CMK (cell line): ENCODE data around the gene IL24.
"Not testable (repeated sequence)": the region's sequence is repeated elsewhere in the genome, so short reads cannot be mapped to it uniquely, and the experiment has no call there.

Experiments
- DNase-seq: peaks from one replicate; pipeline ENCODE4 v3.0.0-alpha.2; 2010; ENCODE audit warnings: low read depth

IL24 gene

DNA sequence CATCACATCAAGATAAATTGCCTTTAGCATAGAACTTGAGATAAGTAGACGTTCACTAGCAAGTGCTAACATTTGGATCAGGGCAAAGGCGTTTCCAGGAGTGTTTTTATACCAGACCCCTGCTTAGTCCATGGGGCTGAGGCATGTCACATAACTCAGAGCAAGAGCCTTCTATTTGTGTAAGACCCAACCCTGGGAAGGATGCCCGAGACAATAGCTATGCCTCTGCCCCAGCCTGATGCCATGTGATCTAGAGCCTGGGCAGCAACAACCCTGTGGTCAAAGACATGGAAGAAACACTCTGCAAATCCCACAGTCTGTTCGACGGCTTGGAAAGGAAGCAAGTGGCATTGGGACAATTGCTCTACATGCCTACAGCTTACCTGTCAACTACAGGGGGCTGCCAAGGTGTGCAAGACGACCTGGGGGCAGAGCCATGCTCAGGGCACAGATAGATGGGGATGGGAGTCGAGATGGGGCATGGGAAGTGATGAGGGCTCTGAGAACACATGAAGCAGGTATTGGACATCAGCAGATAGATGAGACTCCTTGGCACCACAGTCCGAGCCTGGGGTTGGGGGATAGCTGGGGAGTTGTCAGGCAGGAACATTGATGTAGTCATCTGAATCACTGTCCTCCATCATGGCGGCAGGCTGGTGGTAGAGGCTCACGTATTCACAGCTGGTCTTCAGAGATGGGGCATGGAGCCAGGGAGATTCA is 7.3 kb downstream of the IL24 start:
- DNase-seq, result no peak

- no peak for DNase-seq
These were observed 8.3 kb downstream of the IL24 start for GRCh38 chr1:206905295-206906164.

- no peak for DNase-seq
These were observed 10.2 kb downstream of the IL24 start for GRCh38 chr1:206907304-206907991.

- no peak for DNase-seq
These were observed 10.8 kb downstream of the IL24 start for GRCh38 chr1:206908038-206908437.

- no peak for DNase-seq
These were observed 12.1 kb downstream of the IL24 start for GRCh38 chr1:206909161-206909882.

DNA sequence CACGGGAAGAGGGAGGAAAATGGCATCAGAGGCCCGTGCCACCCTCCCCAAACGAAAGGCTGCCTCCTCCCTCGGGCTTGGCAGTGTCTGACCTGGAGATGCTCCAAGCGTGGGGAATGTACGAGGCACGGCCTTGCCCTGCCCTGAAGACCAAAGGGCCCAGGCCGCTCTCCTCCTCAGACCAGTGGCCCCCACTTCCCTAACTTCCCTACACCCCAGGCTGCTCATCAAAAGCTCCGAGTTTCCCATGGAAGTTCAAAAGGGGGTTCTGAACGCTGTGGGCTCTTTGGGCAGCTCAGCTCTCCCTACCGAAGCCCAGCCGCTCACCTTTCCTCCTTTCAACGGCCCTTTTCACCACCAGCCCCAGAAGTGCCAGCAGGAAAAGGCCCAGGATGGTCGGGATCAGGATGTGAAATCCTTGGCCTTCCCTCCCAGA is 12.7 kb downstream of the IL24 start:
- no peak for DNase-seq

DNA sequence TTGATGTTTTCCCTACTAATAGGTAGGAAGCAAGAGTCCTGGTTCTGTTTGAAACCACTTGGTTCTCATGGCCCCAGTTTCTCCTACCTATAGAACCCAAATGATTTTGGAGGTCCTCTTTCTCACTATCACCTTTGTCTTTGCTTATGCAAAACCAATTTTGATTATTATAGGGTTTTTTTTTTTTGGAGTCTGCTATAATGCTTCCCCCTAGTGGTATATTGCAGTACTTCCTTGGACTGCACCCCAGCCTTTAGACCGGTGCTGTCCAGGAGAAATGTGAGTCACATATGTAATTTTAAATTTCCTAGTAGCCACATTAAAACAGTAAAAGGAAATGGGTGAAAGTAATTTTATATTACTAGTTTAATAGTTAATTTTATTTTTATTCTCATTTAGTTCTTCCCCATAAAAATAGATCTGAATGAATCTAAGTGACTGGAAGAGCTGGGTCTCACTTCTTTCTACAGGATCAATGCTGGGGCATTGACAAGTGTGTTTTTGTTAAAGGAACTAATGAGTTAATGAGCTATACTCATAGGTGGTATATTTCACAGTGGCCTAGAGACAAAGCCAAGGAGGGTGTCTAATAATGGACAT is 13.9 kb downstream of the IL24 start:
- DNase-seq, result no peak

- DNase-seq, result peak; percentile 51
These were observed 15.3 kb downstream of the IL24 start for GRCh38 chr1:206912445-206913095.

- no peak for DNase-seq
These were observed 16.7 kb downstream of the IL24 start for GRCh38 chr1:206913766-206914537.

DNA sequence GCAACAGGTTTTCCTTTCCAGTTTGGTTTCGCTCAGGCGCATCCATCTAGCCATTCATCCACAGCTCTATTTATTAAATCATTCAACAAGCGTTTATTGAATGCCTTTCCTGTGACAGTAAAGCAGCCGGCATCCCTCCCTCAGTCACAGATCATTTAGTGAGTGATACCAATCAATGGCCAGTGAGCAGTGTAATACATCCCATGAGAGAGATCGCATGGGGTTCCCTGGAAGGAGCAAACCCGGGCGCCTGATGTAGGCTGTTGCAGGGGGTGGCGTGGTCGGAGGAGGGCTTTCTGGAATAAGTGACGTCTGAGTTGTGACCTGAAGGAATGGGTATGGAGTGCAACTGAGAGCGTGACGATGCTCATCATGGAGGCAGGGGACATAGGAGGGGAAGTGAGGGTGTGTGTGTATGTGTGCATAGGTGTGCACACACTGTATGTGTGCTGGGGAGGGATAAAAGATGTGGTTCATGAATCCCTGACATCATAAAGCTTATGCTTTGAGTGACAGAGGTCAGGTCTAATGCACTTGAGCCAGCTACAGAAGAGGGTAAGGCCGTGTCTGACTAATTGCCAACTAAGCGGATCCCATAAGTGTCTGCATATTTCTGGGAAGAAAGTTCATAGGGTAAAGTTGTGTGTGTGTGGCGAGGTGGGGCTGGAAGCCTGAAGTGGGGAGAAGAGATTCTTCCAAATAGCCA is 17.9 kb downstream of the IL24 start:
- DNase-seq, result no peak

DNA sequence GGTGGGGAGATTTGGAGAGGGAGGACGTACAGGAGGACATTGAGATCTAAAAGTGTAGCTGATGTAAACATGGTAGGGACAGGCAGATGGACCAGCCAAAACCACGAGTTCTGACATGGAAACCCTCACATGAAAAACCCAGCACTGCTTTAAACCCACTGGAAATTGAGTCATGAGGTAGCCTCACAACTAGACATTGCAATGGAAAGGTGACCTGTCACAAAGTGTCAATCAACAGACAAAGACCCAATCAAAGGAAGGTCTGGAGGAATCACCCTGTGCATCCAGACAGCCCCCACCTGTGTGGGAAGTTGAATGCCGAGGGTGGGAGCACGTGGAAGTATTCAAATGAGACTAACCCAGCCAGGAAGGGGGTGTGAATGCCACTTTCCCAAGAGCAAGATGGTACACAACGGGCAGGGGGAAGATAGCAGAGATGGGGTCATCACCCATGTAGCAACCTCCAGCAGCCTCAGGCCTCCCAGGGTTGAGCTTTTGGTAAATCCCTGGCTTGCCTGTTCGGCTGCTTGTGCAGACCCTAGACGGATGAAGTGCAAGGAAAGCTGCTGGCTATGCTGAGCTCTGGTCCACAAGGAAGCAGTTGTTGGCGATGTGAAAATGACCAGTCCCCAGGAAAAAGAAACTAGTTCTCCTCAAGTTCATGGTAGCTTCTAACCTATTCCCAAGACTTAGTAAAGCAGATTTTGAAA is 18.9 kb downstream of the IL24 start:
- DNase-seq, result no peak

GRCh38 chr1:206918076-206918475 is 20.8 kb downstream of the IL24 start:
- no peak for DNase-seq

DNA sequence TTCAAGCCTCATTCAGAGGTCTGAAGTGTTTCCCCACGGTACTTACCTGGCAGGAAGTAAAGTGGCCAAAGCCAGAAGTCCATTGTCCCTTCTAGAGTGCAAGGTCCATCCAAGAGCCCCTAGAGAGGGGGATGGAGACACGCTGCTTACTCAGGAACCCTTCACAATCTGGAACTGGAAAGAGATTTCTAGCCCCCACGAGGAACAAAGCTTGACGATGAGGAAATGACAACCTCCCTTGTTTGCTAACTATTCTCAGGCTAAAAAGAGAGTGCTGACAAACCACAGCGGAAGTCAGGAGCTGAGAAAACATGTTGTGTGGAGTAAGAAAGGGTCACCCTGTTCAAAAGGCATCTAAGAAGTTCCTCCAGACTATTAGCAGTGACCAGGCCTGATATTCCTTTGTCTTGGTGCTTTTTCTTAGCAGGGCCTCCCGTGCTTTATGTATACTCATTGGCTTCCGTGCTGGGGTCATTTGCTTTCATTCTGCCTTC is 24.6 kb downstream of the IL24 start, which contains the start of gene FCMR:
Gene FCMR (minus strand): TSS at position 170 of the 494 bp plus-strand sequence. CDS start 87 bp downstream, at position 83.
- DNase-seq, result no peak

GRCh38 chr1:206922524-206922923 is 25.3 kb downstream of the IL24 start:
- DNase-seq, result no peak

DNA sequence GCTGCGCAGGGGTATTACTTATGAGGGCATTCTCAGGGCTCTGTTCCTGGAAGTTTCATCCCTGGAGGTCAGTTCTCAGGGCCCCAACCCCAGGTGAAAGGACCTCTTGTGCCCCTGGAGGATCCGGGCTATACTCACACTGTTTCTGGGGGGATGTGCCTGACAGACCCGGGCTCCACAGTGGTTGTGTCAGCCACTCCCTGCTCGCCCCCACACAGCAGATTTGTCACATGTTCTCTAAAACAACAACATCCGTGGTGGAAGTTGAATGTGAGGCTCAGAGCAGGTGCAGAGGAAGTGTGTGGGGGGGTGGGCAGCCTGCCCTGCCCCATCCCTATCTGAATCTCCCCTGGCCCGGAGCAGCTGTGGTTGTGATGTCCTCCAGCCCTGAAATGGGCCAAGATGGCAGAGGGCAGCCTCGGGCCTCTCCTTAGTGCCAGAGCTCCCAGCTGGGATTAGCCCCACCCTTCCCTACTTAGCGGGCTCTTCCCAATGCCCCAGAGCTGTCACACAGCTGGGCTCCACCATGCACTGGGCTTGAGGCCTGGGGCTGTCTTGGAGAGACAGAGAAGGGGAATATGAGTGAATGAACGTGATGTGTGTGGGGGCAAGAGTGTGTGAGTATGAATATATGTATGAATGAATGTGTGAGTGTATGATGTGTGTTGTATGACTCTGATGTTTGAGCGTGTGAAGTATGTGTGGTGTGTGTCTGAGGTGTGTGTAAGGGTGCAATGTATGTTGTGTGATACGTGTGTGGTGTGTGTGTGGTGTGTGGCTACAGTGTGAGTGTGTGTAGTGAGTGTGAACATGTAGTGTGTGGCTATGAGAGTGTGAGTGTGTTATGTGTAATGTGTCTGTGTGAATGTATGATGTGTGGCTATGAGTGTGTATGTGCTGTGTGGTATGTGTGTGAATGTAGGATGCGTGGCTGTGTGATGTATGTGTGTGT is 26.0 kb downstream of the IL24 start:
- DNase-seq, result no peak

DNA sequence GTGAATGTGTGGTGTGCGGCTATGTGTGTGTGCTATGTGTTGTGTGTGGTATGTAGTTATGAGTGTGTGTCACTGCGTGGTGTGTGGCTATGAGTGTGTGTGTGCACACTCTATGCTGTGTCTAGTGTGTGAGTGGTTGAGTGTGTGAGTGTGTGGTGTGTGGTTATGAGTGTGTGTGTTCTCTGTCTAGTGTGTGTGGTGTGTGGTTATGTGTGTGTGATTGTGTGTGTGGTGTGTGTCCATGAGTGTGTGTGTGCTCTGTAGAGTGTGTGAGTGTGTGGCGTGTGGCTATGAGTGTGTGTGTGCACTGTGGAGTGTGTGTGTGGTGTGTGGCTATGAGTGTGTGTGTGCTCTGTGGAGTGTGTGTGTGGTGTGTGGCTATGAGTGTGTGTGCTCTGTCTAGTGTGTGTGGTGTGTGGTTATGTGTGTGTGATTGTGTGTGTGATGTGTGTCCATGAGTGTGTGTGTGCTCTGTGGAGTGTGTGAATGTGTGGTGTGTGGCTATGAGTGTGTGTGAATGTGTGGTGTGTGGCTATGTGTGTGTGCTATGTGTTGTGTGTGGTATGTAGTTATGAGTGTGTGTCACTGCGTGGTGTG is 26.8 kb downstream of the IL24 start:
- not testable (repeated sequence) for DNase-seq

- DNase-seq, result no peak
These were observed 27.4 kb downstream of the IL24 start for GRCh38 chr1:206924592-206925105.
